ENCODE measurements around the gene TSPY10. TPM values are rescaled to one million over a fixed set of nuclear protein-coding genes. Genes with fewer than 3 reads are reported as not detected.
"Not testable (repeated sequence)": the region's sequence is repeated elsewhere in the genome, so short reads cannot be mapped to it uniquely, and the experiment has no call there.

TSPY10 gene
- not detected in 2 replicates for total RNA-seq

- H3K4me1 ChIP-seq (ENCODE audit: insufficient read depth, low read length); H2AFZ ChIP-seq (ENCODE audit: low read length); H3K27me3 ChIP-seq (ENCODE audit: insufficient read depth, low read length); H3K27ac ChIP-seq (ENCODE audit: low read depth, low read length); DNase-seq (ENCODE audit: insufficient read length, low spot score, missing footprints); H4K20me1 ChIP-seq (ENCODE audit: insufficient read depth, low read length); H3K79me2 ChIP-seq (ENCODE audit: insufficient read depth, low read length); H3K4me2 ChIP-seq (ENCODE audit: insufficient read depth, low read length); H3K4me3 ChIP-seq (ENCODE audit: insufficient read depth, low read length); H3K9me3 ChIP-seq (ENCODE audit: low read depth, low read length); H3K36me3 ChIP-seq (ENCODE audit: insufficient read depth, low read length): not testable (repeated sequence)
Measured at GRCh38 chrY:9527580-9527979, at the start of gene TSPY10. Gene TSPY10 (plus strand): TSS chrY:9527880. CDS start chrY:9527926, 46 bp downstream.

GRCh38 chrY:9486967-9487366 lies 40.7 kb upstream of the TSPY10 start, which contains the start of gene TSPY9:
Gene TSPY9 (plus strand): TSS chrY:9487267. CDS start chrY:9487313, 46 bp downstream.
- H3K4me1 ChIP-seq (ENCODE audit: insufficient read depth, low read length); H2AFZ ChIP-seq (ENCODE audit: low read length); H3K27me3 ChIP-seq (ENCODE audit: insufficient read depth, low read length); H3K27ac ChIP-seq (ENCODE audit: low read depth, low read length); H4K20me1 ChIP-seq (ENCODE audit: insufficient read depth, low read length); H3K36me3 ChIP-seq (ENCODE audit: insufficient read depth, low read length); H3K9me3 ChIP-seq (ENCODE audit: low read depth, low read length); H3K4me3 ChIP-seq (ENCODE audit: insufficient read depth, low read length); H3K79me2 ChIP-seq (ENCODE audit: insufficient read depth, low read length); H3K4me2 ChIP-seq (ENCODE audit: insufficient read depth, low read length); DNase-seq (ENCODE audit: insufficient read length, low spot score, missing footprints): not testable (repeated sequence)

GRCh38 chrY:9504396-9504795 lies 23.3 kb upstream of the TSPY10 start:
- not testable (repeated sequence) for H3K36me3 ChIP-seq (ENCODE audit: insufficient read depth, low read length); H3K4me1 ChIP-seq (ENCODE audit: insufficient read depth, low read length); H3K9me3 ChIP-seq (ENCODE audit: low read depth, low read length); H3K27ac ChIP-seq (ENCODE audit: low read depth, low read length); DNase-seq (ENCODE audit: insufficient read length, low spot score, missing footprints); H4K20me1 ChIP-seq (ENCODE audit: insufficient read depth, low read length); H3K4me3 ChIP-seq (ENCODE audit: insufficient read depth, low read length); H2AFZ ChIP-seq (ENCODE audit: low read length); H3K4me2 ChIP-seq (ENCODE audit: insufficient read depth, low read length); H3K27me3 ChIP-seq (ENCODE audit: insufficient read depth, low read length); H3K79me2 ChIP-seq (ENCODE audit: insufficient read depth, low read length)

GRCh38 chrY:9516287-9516686 lies 11.4 kb upstream of the TSPY10 start:
- not testable (repeated sequence) for H3K4me2 ChIP-seq (ENCODE audit: insufficient read depth, low read length); H3K4me3 ChIP-seq (ENCODE audit: insufficient read depth, low read length); H3K9me3 ChIP-seq (ENCODE audit: low read depth, low read length); H3K79me2 ChIP-seq (ENCODE audit: insufficient read depth, low read length); H3K36me3 ChIP-seq (ENCODE audit: insufficient read depth, low read length); H3K27ac ChIP-seq (ENCODE audit: low read depth, low read length); DNase-seq (ENCODE audit: insufficient read length, low spot score, missing footprints); H4K20me1 ChIP-seq (ENCODE audit: insufficient read depth, low read length); H3K4me1 ChIP-seq (ENCODE audit: insufficient read depth, low read length); H2AFZ ChIP-seq (ENCODE audit: low read length); H3K27me3 ChIP-seq (ENCODE audit: insufficient read depth, low read length)

Other genes with a start within 250 kb of the TSPY10 start
- gene TSPY4, start 190.4 kb upstream of the TSPY10 start, total RNA-seq = not detected in 2 replicates
- not detected in 2 replicates for gene TSPY8, start 170.1 kb upstream of the TSPY10 start, total RNA-seq
- gene TSPY3, start 129.5 kb upstream of the TSPY10 start, total RNA-seq = not detected in 2 replicates
- gene TSPY1, start 60.9 kb upstream of the TSPY10 start, total RNA-seq = not detected in 2 replicates
- gene TSPY9, start 40.6 kb upstream of the TSPY10 start, total RNA-seq = not detected in 2 replicates

Data from osteoblast (primary cell).